H1 (cell line): ENCODE results near the gene KNOP1. TPM values are rescaled to one million over a fixed set of nuclear protein-coding genes. Genes with fewer than 3 reads are reported as not detected.
A peak's percentile ranks its signal among the peaks of the same experiment; 100 is the strongest.

Source experiments
- CEBPB ChIP-seq: IDR thresholded peaks from 2 replicates; pipeline ENCODE4 v1.6.1; 2012; ENCODE audit warnings: low read depth, low read length
- CHD1 ChIP-seq: IDR thresholded peaks from 2 replicates; pipeline ENCODE4 v1.6.1; 2012; ENCODE audit warnings: low read depth, low read length, improper control_type of control experiment
- CHD2 ChIP-seq: IDR thresholded peaks from 2 replicates; pipeline ENCODE4 v1.6.1; 2012; ENCODE audit warnings: low read length, improper control_type of control experiment
- CREB1 ChIP-seq: IDR thresholded peaks from 2 replicates; pipeline ENCODE4 v1.6.1; 2012; ENCODE audit warnings: inconsistent platforms
- CTCF ChIP-seq, 3 experiments: IDR thresholded peaks; 1 replicate in 2 of 3; 2 replicates in 1 of 3; pipeline versions ENCODE4 v1.5.1 to v1.6.1; 2011; ENCODE audit warnings: low read length in 3 of 3, mild to moderate bottlenecking in 3 of 3, inconsistent platforms in 2 of 3, low read depth in 1 of 3, moderate library complexity in 1 of 3; ENCODE audit not compliant: insufficient read depth in 1 of 3; ENCODE audit errors: control extremely low read depth in 1 of 3
- EGR1 ChIP-seq: IDR thresholded peaks from 2 replicates; pipeline ENCODE4 v1.6.1; 2011; ENCODE audit warnings: low read depth, low read length, borderline replicate concordance
- EZH2 ChIP-seq: fragments of 200-600 bp; sonication (generic); IDR thresholded peaks from 2 replicates; pipeline ENCODE4 v1.7.1; 2012; ENCODE audit warnings: low read depth, mild to moderate bottlenecking, moderate library complexity, low read length, inconsistent platforms; ENCODE audit not compliant: severe bottlenecking
- GTF2F1 ChIP-seq: IDR thresholded peaks from 2 replicates; pipeline ENCODE4 v1.6.1; 2012; ENCODE audit warnings: low read depth, low read length, improper control_type of control experiment, borderline replicate concordance
- JUND ChIP-seq: IDR thresholded peaks from 2 replicates; pipeline ENCODE4 v1.6.1; 2011; ENCODE audit warnings: mild to moderate bottlenecking, improper control_type of control experiment, low read length
- MAX ChIP-seq: IDR thresholded peaks from 2 replicates; pipeline ENCODE4 v1.6.1; 2012; ENCODE audit warnings: inconsistent platforms
- NANOG ChIP-seq: IDR thresholded peaks from 2 replicates; pipeline ENCODE4 v1.6.1; 2011; ENCODE audit warnings: low read length, low read depth, mild to moderate bottlenecking, inconsistent platforms; ENCODE audit not compliant: insufficient read depth, poor library complexity, severe bottlenecking
- POU5F1 ChIP-seq: IDR thresholded peaks from 2 replicates; pipeline ENCODE4 v1.6.1; 2011; ENCODE audit warnings: low read depth, mild to moderate bottlenecking, low read length, moderate library complexity
- RAD21 ChIP-seq, 2 experiments: IDR thresholded peaks in 1 of 2; conservative IDR thresholded peaks in 1 of 2; 2 replicates each; pipeline ENCODE4 v1.6.1; 2011; ENCODE audit warnings: low read depth in 2 of 2, low read length in 2 of 2, improper control_type of control experiment in 1 of 2, inconsistent platforms in 1 of 2, mild to moderate bottlenecking in 1 of 2, moderate library complexity in 1 of 2
- RFX5 ChIP-seq: IDR thresholded peaks from 2 replicates; pipeline ENCODE4 v1.6.1; 2011; ENCODE audit warnings: low read depth, low read length, improper control_type of control experiment, borderline replicate concordance
- RNF2 ChIP-seq: fragments of 200-900, 300-1000 bp; sonication (generic); IDR thresholded peaks from 2 replicates; pipeline ENCODE4 v1.7.1; 2016; ENCODE audit warnings: borderline replicate concordance, low read depth, mild to moderate bottlenecking, antibody characterized with exemption, low read length; ENCODE audit not compliant: poor library complexity, severe bottlenecking; ENCODE audit errors: missing control alignments
- SIX5 ChIP-seq: IDR thresholded peaks from 2 replicates; pipeline ENCODE4 v1.6.1; 2011; ENCODE audit warnings: mild to moderate bottlenecking, low read depth, low read length
- SP1 ChIP-seq: IDR thresholded peaks from 2 replicates; pipeline ENCODE4 v1.6.1; 2011; ENCODE audit warnings: low read depth, low read length
- SRF ChIP-seq: IDR thresholded peaks from 2 replicates; pipeline ENCODE4 v1.6.1; 2011; ENCODE audit warnings: mild to moderate bottlenecking, low read depth, low read length, moderate library complexity
- TEAD4 ChIP-seq: IDR thresholded peaks from 2 replicates; pipeline ENCODE4 v1.6.1; 2012; ENCODE audit warnings: low read depth, low read length, inconsistent platforms, mixed read lengths
- YY1 ChIP-seq: IDR thresholded peaks from 2 replicates; pipeline ENCODE4 v1.6.1; 2011; ENCODE audit warnings: low read depth, mild to moderate bottlenecking, low read length
- polyA plus RNA-seq, 7 experiments: library from polyadenylated mRNA; depleted of rRNA in 3 of 7; stranded (reverse) in 5 of 7; unstranded in 2 of 7; fragments of >200 nt in 5 of 7; fragments of 200-250 nt in 2 of 7; gene quantifications; 1 replicate in 5 of 7; 2 replicates in 1 of 7; 4 replicates in 1 of 7; pipeline versions ENCODE4 v1.2.1 to v1.2.3, GENCODE V29; 2011 to 2013; ENCODE audit warnings: missing spikeins in 2 of 7, mixed read lengths in 2 of 7
- total RNA-seq: library from RNA; stranded (reverse); fragmentation: NEBNext Ultra II Directional; extraction: Animal tissue kit (Norgen Biotek cat#: 25700); gene quantifications from 2 replicates; pipeline ENCODE4 v1.2.1, GENCODE V29; 2021

The KNOP1 gene
- total and polyA plus RNA-seq, 2 of the 8 experiments (the other 6 are each of a cell fraction or from before 2014, with no cell fraction given), result 21.6 to 87.9 TPM

- TF ChIP-seq CHD2 (peak; percentile 74), JUND (no peak), RNF2 (no peak), EGR1 (no peak), EZH2 (no peak), SIX5 (no peak; the same call in 1 of the 2 replicates), CTCF (IDR thresholded peaks at IDR 0.05; ENCODE audit: control extremely low read depth in 1 of 3, insufficient read depth in 1 of 3, low read depth in 1 of 3, low read length in 3 of 3) (no peak), YY1 (peak; percentile 94), CREB1 (peak; percentile 7; the same call in 1 of the 2 replicates), NANOG (no peak), CHD1 (no peak), CEBPB (no peak), TEAD4 (0 out of 2 replicates have a peak, but pooled peaks have one; percentile 23), RFX5 (no peak), SRF (no peak), GTF2F1 (no peak), RAD21 (IDR thresholded peaks at IDR 0.05 in 1 of 2, conservative IDR thresholded peaks at IDR 0.05 in 1 of 2; ENCODE audit: low read depth in 2 of 2, low read length in 2 of 2) (peak in 1 of 2 experiments; percentile 0; a peak in 1 of 4 replicates), POU5F1 (no peak), MAX (peak; percentile 87), SP1 (no peak; the same call in 1 of the 2 replicates)
These were observed at the start of gene KNOP1, which contains the start of gene IQCK (continued) for GRCh38 chr16:19717741-19718623.
